ENCODE data around the gene NKTR.

NKTR gene

DNA sequence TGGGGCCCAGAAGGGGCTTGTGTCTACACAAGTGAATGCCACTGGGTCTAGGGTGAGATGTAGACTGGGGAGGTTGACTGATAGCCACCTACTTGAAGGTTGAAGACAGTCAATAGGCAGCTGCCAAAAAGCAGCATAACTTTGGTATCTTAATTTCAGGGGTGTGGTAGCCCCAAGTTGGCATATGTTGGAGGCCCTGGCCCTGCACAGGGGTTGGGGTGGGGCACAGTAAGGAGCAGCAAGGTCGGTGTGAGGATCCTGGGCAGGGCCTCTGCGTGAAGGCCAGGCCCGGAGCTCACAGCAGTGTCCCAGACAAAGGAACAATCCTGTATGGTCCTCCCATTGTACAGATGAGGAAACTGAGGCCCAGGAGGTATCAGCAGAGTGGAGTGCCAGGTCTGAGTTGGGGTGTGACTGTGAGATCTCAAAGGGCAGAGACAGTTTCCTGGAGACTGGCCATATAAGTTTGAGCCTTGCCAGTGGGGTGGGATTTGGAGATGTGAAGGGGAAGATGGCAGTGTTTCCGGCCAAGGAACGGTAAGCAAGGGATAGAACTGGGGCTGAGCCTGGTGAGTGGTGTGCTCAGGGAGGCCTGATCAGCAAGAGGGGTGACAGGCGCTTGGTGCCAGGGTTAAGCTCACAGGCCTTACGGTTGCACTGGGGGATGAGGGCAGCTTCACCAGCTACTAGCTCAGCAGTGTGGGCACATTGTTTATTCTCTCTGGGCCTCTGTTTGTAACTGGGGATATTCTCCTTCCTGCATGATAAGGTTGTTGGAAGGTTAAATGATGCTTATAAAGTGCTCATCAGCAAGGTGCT, 86.6 kb downstream of the NKTR start:
- H3K4me1 ChIP-seq (ENCODE audit: insufficient read depth, poor library complexity, severe bottlenecking), result peaks cover 4% of the 10 kb centered on the region
- H3K9me3 ChIP-seq (ENCODE audit: severe bottlenecking), result no peaks in the 10 kb centered on the region
- no peaks in the 10 kb centered on the region for H3K36me3 ChIP-seq (ENCODE audit: low read depth)
- no peak overlapping the region for H3K27ac ChIP-seq (ENCODE audit: poor library complexity, severe bottlenecking)
- peak; percentile 43 for DNase-seq (ENCODE audit: low spot score)
- H3K27me3 ChIP-seq (ENCODE audit: insufficient read depth, poor library complexity, severe bottlenecking), result peaks cover 19% of the 10 kb centered on the region
- no peak for ATAC-seq (ENCODE audit: low read depth)
- H3K4me3 ChIP-seq (ENCODE audit: severe bottlenecking), result no peak overlapping the region
- TF ChIP-seq, protein P1, sequence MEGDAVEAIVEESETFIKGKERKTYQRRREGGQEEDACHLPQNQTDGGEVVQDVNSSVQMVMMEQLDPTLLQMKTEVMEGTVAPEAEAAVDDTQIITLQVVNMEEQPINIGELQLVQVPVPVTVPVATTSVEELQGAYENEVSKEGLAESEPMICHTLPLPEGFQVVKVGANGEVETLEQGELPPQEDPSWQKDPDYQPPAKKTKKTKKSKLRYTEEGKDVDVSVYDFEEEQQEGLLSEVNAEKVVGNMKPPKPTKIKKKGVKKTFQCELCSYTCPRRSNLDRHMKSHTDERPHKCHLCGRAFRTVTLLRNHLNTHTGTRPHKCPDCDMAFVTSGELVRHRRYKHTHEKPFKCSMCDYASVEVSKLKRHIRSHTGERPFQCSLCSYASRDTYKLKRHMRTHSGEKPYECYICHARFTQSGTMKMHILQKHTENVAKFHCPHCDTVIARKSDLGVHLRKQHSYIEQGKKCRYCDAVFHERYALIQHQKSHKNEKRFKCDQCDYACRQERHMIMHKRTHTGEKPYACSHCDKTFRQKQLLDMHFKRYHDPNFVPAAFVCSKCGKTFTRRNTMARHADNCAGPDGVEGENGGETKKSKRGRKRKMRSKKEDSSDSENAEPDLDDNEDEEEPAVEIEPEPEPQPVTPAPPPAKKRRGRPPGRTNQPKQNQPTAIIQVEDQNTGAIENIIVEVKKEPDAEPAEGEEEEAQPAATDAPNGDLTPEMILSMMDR (IDR thresholded peaks at IDR 0.05; ENCODE audit: poor library complexity, severe bottlenecking), result no peak

DNA sequence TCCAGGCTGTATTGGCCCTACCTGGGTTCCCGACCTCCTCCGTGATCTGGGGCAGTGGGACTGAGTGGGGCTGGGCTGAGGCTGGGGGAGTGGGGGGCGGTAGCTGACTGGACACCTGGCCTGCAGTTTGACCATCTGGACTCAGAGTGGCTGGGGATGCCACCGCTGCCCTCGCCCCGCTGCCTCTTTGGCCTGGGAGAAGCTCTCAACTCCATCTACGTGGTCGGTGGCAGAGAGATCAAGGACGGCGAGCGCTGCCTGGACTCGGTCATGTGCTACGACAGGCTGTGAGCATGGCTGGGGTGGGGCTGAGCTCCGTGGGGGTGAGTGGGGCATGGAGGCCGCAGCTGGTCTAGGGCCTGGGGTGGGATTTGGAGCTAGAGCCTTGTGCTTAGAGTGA, 87.5 kb downstream of the NKTR start:
- TF ChIP-seq, protein P1 (IDR thresholded peaks at IDR 0.05; ENCODE audit: poor library complexity, severe bottlenecking), result no peak
- Histone ChIP-seq H3K4me3 (ENCODE audit: severe bottlenecking) (no peak overlapping the region), H3K27me3 (ENCODE audit: insufficient read depth, poor library complexity, severe bottlenecking) (peaks cover 19% of the 10 kb centered on the region), H3K27ac (ENCODE audit: poor library complexity, severe bottlenecking) (no peak overlapping the region), H3K36me3 (ENCODE audit: low read depth) (no peaks in the 10 kb centered on the region), H3K9me3 (ENCODE audit: severe bottlenecking) (no peaks in the 10 kb centered on the region), H3K4me1 (ENCODE audit: insufficient read depth, poor library complexity, severe bottlenecking) (peaks cover 4% of the 10 kb centered on the region)
- DNase-seq (ENCODE audit: low spot score) (peak; percentile 56), ATAC-seq (ENCODE audit: low read depth) (no peak)

DNA sequence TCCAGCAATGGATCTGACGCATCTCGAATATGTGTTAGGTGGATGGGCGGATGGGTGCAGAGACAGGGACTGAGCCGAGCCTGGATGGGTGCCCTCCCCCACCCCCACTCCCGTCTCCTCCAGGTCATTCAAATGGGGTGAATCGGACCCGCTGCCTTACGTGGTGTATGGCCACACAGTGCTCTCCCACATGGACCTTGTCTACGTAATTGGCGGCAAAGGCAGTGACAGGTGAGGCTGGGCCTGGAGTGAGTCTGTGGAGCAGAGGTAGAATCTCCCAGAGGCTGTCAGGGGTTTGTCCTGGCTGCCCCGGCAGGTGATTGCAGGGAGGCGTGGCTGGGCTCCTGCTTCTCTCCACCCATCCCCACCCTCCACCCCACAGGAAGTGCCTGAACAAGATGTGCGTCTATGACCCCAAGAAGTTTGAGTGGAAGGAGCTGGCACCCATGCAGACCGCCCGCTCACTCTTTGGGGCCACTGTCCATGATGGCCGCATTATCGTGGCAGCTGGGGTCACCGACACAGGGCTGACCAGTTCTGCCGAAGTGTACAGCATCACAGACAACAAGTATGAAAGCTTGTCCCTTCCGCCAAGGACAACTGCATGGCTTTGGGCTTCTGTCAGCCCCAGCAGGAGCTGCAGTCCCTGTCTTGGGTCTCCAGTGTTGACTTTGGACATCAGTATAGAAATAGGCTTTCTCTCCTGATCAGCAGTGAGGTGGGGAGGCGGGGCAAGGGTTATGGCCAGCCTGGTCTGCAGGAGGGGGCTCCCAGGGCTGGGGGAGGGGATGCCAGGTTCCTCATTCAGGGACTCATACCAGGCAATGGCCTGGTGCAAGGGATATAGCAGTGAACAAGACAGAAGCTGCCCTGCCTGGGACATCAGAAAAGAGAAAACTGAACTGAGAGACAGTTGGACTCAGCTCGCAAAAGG, 88.3 kb downstream of the NKTR start:
- no peaks in the 10 kb centered on the region for H3K36me3 ChIP-seq (ENCODE audit: low read depth)
- no peak overlapping the region for H3K4me3 ChIP-seq (ENCODE audit: severe bottlenecking)
- DNase-seq (ENCODE audit: low spot score), result peak; percentile 31
- peaks cover 4% of the 10 kb centered on the region for H3K4me1 ChIP-seq (ENCODE audit: insufficient read depth, poor library complexity, severe bottlenecking)
- TF ChIP-seq, protein P1 (IDR thresholded peaks at IDR 0.05; ENCODE audit: poor library complexity, severe bottlenecking), result no peak
- peaks cover 19% of the 10 kb centered on the region for H3K27me3 ChIP-seq (ENCODE audit: insufficient read depth, poor library complexity, severe bottlenecking)
- ATAC-seq (ENCODE audit: low read depth), result no peak
- H3K9me3 ChIP-seq (ENCODE audit: severe bottlenecking), result no peaks in the 10 kb centered on the region
- no peak overlapping the region for H3K27ac ChIP-seq (ENCODE audit: poor library complexity, severe bottlenecking)

GRCh38 chr3:42689421-42690014, 89.0 kb downstream of the NKTR start:
- TF ChIP-seq, protein P1 (IDR thresholded peaks at IDR 0.05; ENCODE audit: poor library complexity, severe bottlenecking), result no peak
- DNase-seq (ENCODE audit: low spot score) (peak; percentile 14), ATAC-seq (ENCODE audit: low read depth) (no peak)
- no peak overlapping the region for H3K4me3 ChIP-seq (ENCODE audit: severe bottlenecking)
- no peaks in the 10 kb centered on the region for H3K36me3 ChIP-seq (ENCODE audit: low read depth)
- peaks cover 19% of the 10 kb centered on the region for H3K27me3 ChIP-seq (ENCODE audit: insufficient read depth, poor library complexity, severe bottlenecking)
- no peak overlapping the region for H3K27ac ChIP-seq (ENCODE audit: poor library complexity, severe bottlenecking)
- H3K4me1 ChIP-seq (ENCODE audit: insufficient read depth, poor library complexity, severe bottlenecking), result peaks cover under 1% of the 10 kb centered on the region
- H3K9me3 ChIP-seq (ENCODE audit: severe bottlenecking), result no peaks in the 10 kb centered on the region

Data from RWPE2 (cell line).